Embryonic facial prominence (tissue), 1 donor: ENCODE results near the gene DPF3.

ENCODE experiments used
- DNase-seq: peaks from one replicate; pipeline ENCODE4 v3.0.0-alpha.2; 2016; ENCODE audit errors: extremely low spot score

The DPF3 gene

DNA sequence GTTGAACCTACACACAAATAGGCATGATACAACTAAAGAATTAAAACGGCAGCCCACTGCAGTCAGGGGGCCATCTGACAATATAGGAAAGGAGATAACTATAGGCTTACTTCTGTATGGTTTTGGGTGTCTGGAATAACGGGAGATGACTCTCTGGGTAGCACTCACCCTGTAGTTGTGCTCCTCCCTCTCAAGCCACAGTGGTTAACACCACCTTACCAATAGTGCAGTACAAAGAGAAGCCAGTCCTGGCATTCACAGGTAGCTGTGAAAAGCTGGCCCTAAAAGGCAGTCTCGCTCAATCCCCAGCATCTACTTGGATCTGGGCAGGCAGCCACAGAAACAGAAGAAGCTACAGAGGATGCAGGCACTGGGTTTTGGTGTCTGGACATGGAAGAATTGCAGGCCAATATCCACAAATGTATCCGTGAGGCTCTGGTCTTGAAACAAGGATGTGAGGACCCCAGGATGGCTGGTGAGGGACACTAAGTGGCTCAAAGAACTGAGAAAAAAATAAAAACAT, 93.0 kb downstream of the DPF3 start:
- no peak for DNase-seq

GRCh38 chr14:72800296-72800695, 93.6 kb downstream of the DPF3 start:
- no peak for DNase-seq

GRCh38 chr14:72796935-72797334, 97.0 kb downstream of the DPF3 start:
- DNase-seq, result no peak

DNA sequence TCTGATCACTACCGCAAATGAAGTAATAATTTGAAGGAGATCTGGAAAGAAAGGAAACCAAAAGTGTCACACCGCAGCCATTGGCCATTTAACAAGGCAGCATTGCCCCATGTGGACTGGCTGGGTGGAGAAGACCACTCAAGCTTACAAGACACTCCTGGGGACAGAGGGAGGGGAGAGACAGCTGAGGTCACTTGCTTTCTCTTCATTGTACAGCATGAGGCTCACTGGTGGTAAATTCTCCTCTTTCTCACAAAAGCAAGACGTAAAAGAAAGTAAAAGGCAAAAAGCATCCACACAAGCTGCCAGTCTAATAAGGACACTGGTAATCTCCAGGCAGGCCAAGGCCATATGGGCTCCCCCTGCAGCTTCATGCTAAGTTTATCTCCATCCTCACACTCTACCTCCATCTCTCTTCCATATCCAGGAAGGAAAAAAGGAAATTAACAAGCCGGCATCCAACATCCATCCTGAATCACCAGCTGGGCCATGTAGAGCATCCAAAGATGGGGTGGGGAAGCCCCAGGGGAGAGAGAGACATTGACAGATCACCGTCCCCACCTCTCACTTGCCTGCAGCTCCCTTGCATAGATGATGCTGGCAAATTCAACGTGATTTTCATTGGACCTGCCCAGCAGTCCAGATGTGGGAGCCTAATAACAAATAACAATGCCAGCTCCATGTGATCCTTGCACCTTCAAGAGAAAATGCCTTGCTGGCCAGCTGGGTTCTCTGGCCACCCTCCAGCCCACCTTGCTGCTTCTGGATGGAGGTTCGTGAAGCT, 100.6 kb downstream of the DPF3 start:
- DNase-seq, result no peak

- DNase-seq, result no peak
Observed at GRCh38 chr14:72792051-72792788, 101.7 kb downstream of the DPF3 start.

DNA sequence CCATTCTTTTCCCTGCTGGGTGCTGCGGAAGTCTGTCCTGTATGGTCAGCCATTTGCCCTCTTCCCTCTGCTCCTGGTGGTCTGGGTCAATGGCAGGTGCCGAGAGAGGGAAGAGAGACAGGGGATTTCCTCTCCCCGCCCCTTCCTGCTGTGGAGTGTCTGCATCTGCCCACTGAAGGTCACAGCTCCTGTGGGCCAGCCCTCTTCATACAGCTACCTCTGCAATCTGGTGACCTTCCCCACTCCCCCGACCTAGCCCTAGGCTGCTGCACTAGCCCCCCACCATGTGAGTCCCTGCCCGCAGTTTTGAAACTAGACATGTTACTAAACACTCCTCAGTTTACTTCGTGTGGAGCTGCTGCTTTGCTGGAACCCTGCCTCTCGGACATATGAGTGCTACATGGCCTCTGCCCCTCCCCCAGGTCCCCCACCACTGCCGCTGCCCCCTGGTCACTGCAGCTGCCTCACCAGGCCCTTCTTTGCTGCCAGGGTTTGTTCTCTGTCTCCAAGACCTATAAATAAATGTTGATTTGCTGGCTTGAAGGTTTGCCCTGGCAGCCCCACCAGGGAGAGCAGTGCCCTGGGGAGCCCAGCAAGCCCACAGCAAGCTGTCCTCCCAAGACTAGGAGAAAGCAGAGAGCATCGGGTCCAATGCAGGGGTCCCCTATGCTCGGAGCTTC, 102.9 kb downstream of the DPF3 start:
- no peak for DNase-seq

- DNase-seq, result no peak
Observed at GRCh38 chr14:72788972-72789728, 104.8 kb downstream of the DPF3 start.

- DNase-seq, result no peak
Observed at GRCh38 chr14:72788255-72788654, 105.6 kb downstream of the DPF3 start.

DNA sequence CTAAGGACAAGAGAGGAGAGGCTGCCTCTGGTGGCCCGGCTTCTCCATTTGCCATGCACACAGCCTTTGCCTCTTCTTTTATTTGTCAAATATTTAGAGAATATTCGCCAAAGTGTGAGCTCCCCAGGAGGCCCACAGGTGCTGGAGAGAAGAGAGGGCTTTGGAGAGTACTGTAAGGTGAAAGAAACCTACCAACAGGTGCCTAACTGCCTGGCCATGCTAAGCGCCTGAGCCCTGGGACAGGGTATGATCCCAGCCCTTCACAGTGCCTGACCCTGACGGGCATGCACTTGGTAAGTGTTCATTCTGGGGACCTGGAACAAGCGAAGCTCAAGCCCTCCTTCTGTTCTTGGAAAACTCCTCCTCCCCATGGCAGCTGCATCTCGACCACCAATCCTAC, 106.1 kb downstream of the DPF3 start:
- no peak for DNase-seq

DNA sequence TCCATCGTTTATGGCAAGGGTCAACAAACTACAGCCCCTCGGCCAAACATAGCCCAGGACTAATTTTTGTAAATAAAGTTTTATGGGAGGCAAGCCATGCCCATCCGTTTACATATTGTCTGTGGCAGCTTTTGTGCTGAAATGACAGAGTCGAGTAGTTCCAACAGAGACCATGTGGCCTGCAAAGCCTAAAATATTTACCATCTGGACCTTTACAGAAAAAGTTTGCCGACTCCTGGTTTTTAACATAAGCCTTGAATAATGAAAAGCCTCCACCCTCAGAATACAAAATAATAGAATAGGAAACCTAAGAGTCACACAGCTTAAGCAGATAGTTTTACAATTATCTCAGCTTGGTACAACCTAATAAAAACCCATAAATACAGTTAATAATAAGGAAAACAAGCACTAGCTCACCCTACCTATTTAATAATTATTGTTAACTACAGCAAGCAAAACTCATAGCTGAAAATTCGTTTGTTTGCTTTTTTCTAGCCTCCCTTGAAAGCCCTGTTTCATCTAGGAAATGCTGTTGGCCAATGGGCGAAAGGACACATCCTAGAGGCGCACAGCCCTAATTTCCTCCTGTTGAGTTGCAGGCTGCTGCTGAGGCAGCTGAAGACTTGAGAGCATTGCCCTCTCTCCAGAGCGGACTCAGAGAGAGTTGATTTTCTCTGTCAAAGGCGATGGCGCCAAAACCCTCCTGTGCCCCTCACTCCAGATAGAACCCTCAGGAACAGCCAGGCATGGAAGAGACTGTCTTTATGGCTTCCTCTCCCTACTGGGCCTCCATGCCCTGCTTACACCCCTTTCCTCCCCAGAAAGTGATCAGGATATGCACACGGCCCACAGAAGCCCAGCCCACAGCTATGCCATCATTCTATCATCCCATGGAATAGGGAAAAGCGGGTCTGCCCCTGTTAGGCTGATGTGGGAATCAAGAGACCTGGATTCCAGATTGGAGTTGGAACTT, 107.2 kb downstream of the DPF3 start:
- DNase-seq, result no peak

- DNase-seq, result no peak
Observed at GRCh38 chr14:72783741-72784140, 110.2 kb downstream of the DPF3 start.

DNA sequence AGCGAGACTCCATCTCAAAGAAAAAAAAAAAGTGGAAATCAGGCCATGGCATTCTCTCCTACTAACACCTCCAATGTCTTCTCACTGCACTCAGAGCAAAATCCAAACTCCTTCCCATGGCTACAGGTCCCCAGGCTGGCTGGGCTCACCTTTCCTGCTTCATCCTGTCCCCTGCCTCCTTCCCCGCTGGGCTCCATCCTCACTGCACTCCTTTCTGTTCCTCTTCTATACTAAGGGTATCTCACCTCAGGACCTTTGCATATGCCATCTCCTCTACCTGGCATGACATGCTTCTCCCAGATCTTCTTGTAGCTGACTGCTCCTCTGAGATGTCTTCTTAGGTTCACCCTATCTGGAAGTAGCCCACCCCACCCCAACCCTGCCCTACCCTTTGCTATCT, 111.1 kb downstream of the DPF3 start:
- no peak for DNase-seq

DNA sequence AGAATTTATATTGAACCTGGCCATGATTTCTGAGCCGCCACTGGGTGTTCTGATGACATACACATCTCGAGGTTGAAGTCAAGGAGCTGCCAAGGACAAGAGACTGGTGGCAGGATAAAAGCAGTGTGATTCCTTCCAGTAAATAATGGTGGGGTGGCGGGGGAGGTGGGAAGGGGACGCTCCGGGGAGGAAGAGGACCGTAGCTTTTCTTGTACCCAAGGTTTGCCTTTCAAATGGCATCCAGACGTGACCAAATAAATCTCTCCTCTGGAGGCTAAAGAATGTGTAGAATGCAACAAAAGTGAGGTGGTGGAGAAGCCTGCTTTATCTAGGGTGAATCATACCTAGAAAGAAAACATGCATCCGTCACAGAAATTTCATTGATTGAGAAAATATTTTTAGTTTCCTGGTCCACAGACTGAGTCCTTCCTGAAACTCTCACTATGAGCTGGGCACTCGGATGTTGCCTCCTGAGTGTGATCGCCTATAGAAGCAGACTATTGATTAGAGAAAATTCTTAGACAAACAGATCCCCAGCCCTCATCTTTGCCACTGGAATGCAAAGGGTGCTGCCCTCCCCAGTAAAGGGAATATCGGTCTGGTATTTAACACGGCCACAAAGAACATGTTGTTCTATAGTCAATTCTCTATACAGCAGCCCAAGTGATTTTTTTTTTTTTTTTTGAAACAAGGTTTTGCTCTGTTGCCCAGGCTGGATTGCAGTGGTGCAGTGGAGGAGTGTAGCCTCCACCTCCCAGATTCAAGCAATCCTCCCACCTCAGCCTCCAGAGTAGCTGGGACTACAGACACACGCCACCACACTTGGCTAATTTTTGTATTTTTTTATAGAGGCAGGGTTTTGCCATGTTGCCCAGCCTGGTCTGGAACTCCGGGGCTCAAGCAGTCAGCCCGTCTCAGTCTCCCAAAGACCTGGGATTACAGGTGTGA, 112.1 kb downstream of the DPF3 start:
- DNase-seq, result no peak

DNA sequence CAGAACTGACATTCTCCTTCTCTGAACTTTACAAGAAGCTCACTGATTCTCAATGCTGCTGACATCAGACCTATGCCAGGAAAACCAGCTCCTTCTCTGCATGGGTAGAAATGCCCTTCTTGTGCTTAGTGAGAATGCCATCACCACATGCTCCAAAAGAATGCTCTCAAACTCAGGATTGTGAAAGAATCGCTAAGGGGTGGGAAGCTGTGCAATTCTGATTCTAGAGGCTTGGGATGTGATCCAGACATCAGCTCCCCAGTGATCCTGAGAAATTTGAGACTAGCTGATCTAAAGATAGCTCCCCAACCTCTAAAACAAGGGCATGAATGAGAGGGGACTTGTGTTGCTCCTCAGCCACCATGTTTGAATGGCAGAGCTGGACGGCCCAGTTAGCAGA, 113.2 kb downstream of the DPF3 start:
- DNase-seq, result no peak

DNA sequence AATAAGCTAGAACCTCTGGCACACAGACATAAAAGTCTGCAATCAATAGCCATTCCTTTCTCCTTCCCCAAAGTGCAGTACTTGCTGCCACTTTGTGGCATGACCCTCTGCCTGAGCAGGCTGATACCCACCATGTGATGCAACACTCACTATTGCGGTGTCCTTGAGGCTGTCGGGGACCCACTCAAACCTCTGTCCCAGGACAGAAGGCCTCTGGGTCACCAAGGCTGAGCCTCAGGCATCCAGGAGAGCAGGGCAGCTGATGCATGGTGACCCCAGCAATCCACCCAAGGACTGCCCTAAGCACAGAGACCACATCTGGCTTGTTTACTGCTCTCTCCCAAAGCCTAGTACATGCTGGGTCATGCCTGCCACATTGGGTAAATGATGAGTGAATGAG, 114.2 kb downstream of the DPF3 start:
- no peak for DNase-seq

DNA sequence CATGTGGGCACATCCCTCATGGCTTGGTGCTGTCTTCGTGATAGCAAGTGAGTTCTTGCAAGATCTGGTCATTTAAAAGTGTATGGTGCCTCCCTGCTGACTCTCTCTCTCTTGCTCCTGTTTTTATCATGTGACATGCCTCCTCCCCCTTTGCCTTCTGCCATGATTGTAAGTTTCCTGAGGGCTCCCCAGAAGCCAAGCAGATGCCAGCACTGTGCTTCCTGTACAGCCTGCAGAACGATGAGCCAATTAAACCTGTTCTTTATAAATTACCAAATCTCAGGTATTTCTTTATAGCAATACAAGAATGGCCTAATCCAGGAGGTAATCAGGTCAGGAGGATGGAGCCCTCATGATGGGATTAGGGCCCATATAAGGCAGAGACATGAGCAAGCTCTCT, 116.3 kb downstream of the DPF3 start:
- DNase-seq, result no peak

DNA sequence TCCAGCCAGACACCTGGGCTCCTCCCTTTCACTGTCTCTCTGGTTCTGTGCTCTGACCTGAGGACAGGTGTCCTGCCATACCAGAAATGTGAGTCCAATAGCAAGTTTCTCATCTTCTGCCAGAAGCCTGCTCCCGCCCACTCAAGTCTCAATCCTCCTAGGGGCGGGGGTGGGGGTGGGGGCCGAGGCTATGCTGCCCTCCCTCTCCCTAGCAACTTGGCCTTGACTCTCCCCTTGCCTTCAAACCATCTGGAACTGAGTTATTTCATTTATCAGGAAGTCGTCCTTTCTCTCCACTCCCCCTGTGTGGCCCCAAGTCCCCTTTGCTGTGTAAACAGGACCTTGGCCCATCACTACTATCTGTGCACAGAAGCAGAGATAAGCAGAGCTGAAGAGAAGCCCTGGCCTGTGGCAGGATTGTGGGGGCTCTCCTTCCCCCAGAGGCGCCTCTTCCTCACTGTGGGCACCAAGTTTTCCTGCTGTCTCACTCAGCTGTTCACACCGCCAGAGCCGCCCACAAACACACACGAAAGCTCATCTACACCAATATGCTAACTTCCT, 117.1 kb downstream of the DPF3 start:
- no peak for DNase-seq

- DNase-seq, result no peak
Observed at GRCh38 chr14:72775923-72776554, 117.9 kb downstream of the DPF3 start.
